Measurements from ENCODE around the gene ASGR1.
"Not testable (repeated sequence)": the region's sequence is repeated elsewhere in the genome, so short reads cannot be mapped to it uniquely, and the experiment has no call there.

Gene ASGR1

DNA sequence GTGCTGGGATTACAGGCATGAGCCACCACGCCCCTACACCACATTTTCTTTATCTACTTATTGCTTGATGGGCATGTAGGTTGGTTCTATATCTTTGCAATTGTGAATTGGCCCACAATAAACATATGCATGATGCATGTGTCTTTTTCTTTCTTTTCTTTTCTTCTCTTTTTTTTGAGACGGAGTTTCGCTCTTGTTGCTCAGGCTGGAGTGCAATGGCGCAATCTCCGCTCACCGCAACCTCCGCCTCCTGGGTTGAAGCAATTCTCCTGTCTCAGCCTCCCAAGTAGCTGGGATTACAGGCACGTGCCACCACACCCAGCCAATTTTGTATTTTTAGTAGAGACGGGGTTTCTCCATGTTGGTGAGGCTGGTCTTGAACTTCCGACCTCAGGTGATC, 20.7 kb downstream of the ASGR1 start:
- DNase-seq (ENCODE audit: low read depth), result not testable (repeated sequence)

DNA sequence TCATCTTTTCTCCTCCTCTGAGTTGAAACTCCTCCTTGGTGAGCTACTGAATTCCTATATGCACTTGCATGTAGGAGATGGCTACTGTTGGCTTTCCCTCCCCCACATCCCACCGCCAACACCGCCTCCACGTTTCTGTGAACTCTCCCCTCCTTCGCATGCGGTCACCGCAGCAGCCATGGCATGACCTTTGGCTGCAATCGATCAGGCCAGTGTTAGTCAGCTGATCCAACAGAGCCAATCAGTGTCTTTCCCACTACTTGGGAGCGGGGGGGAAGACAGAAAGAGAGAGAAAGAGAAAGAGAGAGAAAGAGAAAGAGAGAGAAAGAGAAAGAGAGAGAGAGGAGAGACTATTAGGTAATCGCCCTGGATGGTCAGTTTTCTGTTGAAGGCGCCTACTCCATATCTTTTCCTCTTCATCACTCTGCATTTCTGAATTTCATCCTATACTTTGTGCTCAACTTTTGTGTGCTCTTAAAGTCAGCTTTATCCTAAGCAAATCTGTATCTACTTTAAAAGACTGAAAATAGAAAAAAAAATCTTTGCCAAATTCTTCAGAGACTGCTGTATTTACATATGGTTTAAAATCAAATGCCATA, 22.7 kb downstream of the ASGR1 start:
- no peak for DNase-seq (ENCODE audit: low read depth)

DNA sequence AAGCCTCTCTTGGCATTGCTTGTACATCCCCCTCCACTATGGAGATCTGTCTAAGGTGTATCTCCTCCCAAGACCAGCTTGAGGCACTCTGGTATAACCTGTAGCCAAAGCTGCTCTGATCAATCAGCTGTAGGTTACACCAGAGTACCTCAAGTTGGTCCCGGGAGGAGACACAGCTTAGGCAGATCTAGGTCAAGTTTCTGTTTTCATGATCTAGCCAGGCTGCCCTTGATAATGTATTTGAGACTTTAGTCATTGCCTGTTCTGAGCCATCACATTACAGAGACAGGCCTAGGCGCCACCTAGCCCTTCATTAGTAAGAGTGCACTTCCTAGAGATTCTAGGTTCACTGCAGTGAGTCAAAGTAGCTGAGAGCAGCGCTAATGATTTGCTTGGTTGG, 31.4 kb downstream of the ASGR1 start:
- no peak for DNase-seq (ENCODE audit: low read depth)

DNA sequence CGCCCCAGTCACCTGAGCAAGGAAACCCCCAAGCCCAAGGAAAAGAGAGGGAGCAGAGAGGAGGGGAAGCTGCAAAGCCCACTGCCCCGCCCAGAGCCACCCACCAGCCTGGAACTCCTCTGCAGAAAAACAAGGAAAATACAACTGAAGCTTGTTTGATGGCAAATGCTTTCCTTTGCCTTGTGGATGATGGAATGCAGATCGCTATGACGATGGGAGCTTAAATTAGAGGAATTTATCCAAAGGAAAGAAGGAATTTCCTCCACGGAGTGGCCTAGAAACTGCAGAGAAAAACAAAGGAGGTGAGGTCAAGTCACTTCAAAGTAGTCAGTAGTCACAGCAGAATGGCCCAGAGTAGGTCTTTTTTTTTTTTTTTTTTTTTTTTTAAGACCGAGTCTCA, 33.1 kb downstream of the ASGR1 start:
- DNase-seq (ENCODE audit: low read depth), result peak; percentile 5

DNA sequence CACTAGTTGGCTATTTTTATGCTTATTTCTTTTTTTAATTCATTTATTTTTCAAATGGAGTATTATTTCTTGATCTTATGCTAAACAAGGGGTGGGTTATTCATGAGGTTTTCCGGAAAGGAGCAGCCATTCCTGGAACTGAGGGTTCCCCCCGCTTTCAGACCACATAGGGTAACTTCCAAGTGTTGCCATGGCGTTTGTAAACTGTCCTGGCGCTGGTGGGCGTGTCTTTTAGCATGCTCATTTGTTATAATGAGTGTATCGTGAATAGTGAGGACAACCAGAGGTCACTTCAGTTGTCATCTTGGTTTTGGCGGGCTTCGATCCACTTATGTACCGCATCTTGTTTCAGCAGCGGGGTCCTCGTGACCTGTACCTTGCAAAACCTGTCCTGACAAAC, 35.0 kb downstream of the ASGR1 start:
- no peak for DNase-seq (ENCODE audit: low read depth)

DNA sequence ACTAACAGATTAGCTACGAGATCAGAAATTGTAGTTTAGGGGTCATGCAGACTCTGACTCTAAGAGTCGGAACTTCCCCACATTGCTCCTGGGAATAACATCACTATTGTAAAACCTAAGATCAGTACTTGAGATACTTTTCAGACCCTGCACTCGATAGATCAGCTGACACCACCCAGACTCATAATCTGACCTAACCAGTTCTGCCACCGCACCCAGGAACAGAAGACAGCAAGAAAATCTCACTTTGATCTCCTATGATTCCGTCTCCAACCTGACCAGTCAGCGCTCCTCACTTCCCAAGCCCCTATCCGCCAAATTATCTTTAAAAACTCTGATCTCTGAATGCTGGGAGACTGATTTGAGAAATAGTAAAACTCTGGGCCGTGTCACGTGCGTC, 37.3 kb downstream of the ASGR1 start:
- no peak for DNase-seq (ENCODE audit: low read depth)

DNA sequence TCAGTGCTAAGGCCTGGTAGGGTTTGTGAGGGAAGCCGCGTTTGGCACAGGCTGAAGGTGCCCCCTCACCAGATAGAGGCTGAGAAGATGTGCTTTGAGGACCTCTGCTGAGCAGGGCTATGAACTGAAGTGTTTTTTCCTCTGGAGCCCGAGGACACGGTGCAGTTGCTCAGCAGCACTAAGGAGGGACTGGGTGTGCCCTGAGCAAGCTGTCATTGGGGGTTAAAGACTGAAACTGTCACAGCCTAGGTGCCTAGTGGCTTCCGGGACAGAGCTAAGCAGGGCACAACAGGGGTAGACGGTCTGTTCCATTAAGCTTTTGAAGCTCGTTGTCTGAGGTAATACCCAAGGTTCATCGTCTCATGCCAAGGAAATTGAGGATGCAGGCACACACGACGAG, 39.8 kb downstream of the ASGR1 start:
- no peak for DNase-seq (ENCODE audit: low read depth)

DNA sequence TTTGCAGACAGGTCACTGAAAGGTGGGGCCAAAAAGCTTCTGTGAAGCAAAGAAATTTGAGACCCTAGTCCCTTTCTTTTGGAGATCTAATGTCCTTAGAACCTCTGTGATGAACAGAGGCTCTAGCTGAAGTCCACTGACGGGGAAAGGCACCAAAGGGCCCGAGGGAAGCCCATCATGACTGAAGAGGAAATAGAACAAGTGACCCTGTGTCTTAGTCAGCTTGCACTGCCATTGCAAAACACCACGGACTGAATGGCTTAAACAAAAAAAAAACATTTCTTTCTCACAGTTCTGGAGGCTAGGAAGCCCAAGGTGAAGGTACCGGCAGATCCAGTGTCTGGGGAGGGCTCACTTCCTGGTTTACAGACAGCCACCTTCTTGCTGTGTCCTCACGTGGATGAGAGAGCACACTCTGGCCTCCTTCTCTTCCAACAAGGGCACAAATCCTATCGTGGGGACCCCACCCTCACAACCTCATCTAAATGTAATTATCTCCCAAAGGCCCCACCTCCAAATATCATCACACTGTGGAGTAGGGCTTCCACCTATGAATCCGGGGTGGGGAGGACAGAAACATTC, 40.3 kb downstream of the ASGR1 start:
- DNase-seq (ENCODE audit: low read depth), result no peak

DNA sequence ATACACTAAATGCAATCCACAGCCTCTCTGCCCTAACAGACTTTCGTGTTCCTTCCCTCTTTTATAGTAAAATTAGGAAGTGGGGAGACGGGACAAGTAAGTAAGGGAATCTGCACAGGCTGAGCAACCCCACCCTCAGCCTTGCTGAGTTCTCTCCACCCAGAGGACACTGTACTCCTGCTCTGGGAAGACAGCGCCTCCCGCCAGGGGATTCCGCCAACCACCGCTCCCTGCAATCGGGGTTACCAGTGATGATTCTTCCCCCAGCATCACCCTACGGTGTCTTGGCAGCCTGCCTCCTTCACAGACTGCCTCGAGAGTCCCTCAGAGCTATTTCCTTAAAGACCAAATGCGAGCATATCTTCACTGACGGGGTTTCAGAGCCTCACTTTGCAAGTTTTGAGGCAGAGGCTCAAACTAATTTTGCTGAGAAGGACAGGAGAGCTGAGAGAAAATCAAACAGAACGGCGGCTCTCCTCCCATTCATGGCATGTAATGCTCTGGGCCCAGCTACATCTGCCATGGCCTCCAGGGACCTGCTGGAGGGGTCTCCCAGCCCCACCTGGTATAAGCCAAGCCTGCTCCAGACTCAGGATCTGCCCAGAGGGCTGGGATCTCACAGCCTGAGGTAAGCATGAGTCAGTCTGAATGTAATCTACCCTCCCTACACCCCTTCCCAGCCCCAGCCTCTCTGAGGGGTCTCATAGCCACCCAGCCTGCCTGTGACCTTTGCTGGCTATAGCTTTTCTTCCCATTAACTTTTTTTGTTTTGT, 41.8 kb downstream of the ASGR1 start:
- DNase-seq (ENCODE audit: low read depth), result no peak

DNA sequence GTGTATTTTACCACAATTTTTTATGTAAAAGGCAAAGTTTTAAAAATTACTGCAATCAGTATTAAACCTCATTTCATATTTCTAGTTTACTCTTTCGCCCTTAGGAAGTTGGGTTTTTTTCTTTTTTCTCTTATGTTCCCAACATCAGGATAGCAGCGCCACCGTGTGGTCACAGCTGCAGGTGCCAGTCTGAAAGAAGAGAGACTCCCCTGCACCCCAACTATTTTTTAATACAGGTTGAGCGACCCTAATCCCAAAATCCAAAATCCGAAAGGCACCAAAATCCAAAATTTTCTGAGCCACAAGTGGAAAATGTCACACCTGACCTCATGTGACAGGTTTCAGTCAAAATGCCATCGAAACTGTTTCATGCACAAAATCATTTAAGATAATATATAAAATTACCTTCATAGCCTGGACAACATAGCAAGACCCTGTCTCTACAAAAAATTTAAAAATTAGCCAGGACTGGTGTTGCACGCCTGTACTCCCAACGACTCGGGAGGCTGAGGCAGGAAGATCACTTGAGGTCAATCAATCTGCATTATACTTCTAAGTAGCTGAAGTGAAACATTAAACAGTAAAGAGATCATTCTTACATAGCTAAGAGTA, 42.8 kb downstream of the ASGR1 start:
- DNase-seq (ENCODE audit: low read depth), result peak; percentile 14

DNA sequence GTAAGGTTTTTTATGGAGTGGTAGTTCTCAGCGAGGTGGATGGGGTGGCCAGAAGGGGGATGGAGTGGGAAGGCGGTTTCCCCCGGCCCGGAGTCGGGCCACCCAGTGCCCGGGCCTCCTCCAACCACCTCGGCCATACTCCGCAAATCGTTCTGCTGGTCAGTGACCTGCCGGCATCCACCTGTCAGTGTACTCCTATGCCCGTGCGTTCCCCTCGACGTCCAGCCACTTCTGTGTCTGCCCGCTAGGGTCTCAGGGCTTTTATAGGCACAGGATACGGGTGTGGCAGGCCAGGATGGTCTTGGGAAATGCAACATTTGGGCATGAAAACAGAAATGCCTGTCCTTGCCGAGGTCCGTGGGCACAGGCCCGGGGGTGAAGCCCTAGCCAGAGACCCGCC, 45.3 kb downstream of the ASGR1 start:
- DNase-seq (ENCODE audit: low read depth), result no peak

DNA sequence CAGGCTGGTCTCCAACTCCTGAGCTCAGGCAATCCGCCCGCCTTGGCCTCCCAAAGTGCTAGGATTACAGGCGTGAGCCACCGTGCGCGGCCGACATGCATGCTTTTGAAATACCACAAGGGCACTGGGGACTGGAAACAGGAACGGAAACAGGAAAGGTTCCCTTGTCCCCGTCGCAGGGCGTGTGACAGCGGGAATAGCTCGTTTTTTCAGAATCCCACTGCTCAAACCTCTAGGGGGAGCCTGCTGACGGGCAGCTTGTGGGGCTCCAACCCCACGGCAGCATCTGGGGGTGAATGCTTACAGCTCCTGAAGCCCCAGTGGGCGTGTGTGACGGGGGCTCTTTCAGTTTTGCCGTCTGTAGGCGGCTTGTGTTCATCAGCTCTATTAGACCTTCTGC, 45.7 kb downstream of the ASGR1 start:
- DNase-seq (ENCODE audit: low read depth), result no peak

DNA sequence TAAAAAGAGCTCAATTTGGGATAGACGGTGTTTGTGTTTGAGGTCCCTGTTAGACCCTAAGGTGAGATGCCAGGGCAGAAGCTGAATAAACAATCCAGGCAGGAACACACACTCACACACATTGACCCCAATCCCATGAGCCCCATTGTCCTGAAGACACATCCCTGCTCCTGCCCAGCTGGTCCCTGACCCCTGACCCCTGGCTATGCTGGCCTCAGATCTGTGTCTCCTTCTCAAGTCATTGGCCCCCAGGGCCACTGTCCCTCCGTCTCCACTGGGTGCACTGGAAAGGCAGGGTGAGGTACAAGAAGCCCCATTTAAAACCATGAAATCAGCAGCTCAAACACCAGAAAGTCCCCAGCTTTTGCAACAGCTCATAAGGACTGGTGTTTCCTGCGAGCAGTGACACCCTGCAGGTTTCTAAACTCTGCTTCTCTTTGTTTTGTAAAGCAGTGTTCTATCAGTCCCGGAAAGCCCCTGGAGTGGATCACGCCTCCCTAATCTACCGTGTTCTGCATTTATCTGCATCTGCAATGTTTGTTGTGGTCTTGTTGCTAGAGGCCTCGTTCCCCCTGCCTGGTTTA, 46.6 kb downstream of the ASGR1 start:
- no peak for DNase-seq (ENCODE audit: low read depth)

DNA sequence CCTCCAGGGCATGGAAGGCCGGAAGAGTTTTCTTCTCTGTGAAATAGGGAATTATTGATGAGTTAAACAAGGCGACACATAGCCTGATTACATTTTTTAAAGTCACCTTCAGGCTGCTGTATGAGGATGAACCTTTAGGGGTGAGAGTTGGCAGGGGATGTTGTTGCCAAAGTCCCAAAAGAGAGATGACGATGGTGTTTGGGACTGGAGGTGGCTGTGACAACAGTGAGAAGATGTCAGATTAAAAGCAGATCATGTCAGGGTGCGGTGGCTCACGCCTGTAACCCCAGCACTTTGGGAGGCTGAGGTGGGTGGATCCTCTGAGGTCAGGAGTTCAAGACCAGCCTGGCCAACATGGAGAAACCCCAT, 47.8 kb downstream of the ASGR1 start:
- no peak for DNase-seq (ENCODE audit: low read depth)

DNA sequence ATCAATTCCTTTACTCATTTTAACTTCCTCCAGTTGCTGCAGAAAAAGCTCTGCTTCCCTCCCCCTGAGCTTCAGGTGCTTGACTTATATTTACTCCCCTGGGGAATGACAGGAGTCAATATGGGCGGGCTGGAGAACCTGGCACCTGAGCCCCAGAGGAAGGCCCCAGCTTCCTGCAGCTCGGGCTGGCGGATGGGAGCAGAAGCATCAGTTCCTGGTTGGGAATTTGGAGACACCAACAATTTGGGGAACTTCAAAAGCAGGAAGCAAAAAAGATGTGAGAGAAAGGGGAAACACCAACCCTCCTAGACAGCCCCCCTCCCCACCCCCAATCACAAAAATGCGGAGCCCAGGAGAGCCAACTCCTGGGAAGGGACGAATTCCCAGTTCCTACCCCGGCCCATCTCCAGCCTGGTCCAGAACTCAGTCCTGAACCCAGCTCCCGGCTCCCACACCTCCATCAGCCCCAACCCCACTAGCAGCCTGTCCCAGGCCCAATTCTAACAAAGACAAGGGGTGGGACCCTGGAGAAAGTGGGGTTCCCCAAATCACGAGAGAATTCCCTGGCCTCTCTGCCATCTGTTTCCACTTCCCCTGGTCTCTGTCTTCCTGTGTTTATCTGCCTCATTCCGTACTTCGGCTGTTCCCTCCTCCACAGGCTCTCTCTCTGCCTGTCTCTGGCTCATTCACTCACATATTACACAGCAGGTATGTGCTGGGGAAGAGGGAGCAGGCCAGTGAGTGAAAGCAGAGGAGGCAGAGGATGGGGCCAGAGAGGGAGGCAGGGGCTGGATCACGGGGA, 48.3 kb downstream of the ASGR1 start:
- DNase-seq (ENCODE audit: low read depth), result no peak

DNA sequence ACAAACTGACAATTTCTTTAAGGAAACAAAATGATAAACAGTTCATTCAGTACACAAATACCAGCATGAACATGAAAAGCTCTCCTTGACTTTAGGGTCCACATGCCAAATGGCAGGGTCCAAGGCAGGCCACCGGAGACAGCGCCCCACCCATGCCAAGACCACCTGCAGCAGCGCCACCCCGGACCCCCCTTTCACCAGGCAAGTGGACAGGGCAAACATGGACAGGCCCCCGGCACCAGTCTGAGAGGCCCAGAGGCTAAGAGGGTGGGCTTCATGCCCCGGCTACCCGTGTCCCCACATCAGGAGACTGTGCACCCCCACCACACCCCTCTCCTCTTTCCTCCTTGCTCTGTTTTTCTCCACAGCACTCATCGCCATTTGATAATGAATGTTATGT, 49.9 kb downstream of the ASGR1 start:
- DNase-seq (ENCODE audit: low read depth), result no peak

DNA sequence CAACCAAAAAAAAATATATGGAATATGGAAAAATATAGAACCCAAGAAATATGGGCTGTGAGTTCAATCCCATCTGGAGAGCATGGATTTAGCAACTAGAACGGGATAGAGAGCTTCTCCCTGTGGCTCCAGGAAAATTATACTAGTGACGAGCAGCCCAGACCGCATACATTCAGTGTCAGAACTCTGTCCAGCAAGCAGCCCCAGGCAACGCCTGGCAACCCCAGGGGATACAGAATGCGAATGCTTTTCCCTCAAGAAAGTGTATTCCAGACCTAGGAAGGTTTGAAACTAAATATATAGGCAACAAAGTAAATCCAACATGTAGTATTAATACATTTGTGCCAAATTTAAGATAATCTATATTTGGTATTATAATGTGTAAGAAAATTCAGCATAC, 51.0 kb downstream of the ASGR1 start:
- DNase-seq (ENCODE audit: low read depth), result no peak

DNA sequence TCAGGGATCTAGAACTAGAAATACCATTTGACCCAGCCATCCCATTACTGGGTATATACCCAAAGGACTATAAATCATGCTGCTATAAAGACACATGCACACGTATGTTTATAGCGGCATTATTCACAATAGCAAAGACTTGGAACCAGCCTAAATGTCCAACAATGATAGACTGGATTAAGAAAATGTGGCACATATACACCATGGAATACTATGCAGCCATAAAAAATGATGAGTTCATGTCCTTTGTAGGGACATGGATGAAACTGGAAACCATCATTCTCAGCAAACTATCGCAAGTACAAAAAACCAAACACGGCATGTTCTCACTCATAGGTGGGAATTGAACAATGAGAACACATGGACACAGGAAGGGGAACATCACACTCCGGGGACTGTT, 51.7 kb downstream of the ASGR1 start:
- not testable (repeated sequence) for DNase-seq (ENCODE audit: low read depth)

DNA sequence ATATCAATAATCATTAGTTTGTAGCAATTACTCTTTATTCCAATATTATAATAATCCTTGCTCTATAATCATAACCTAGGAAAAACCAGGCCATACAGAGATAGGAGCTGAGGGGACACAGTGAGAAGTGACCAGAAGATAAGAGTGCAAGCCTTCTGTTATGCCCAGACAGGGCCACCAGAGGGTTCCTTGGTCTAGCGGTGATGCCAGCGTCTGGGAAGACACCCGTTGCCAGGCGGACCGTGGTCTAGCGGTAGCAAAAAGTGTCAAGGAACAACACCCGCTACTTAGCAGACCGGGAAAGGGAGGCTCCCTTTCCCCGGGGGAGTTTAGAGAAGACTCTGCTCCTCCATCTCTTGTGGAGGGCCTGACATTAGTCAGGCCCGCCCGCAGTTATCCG, 52.8 kb downstream of the ASGR1 start:
- not testable (repeated sequence) for DNase-seq (ENCODE audit: low read depth)

DNA sequence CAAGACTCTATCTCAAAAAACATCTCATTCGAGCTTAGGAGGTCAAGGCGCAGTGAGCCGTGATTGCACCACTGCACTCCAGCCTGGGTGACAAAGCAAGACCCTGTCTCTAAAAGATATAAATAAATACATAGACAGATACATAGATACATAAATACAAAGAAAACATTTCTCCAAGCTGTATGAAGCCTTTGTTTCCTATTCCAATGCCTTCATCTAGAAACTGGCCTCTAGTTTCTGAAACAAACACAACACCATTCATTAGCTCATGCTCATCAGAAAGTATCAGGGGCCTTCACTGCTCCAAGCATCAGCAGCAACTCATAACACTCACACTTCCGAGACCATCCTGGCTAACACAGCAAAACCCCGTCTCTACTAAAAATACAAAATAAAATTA, 54.2 kb downstream of the ASGR1 start:
- DNase-seq (ENCODE audit: low read depth), result no peak

DNA sequence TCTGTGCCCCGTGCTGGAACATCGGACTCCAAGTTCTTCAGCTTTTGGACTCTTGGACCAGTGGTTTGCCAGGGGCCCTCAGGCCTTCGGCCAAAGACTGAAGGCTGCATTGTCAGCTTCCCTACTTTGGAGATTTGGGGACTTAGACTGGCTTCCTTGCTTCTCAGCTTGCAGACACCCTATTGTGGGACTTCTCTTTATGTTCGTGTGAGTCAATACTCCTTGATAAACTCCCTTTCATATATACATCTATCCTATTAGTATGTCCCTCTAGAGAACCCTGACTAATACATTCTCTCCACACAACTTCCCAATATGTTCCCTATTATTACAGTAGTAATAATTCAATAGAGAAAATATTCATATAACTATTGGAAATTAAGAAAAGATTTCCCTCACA, 55.3 kb downstream of the ASGR1 start:
- DNase-seq (ENCODE audit: low read depth), result no peak

All from GM04503 (cell line).